GM18951 (cell line): ENCODE results near the gene PI16.

Experiments used
- POLR2A ChIP-seq: IDR thresholded peaks from 4 replicates; pipeline ENCODE4 v1.6.1; 2011; ENCODE audit warnings: mild to moderate bottlenecking; ENCODE audit not compliant: insufficient read length, insufficient read depth; ENCODE audit errors: extremely low read depth
- in situ Hi-C: fragments of 300-500 bp; cut with MboI; formaldehyde crosslinking; loops from one replicate; pipeline ENCODE4 v1.12.0; 2022; ENCODE audit warnings: low sequenced_read_pairs, mixed read lengths, inconsistent platforms; ENCODE audit not compliant: unreplicated experiment

The PI16 gene

GRCh38 chr6:36920546-36920945 lies 34.0 kb upstream of the PI16 start:
- in situ Hi-C loops = no loop called here
- TF ChIP-seq POLR2A = no peak

GRCh38 chr6:36924131-36924530 lies 30.4 kb upstream of the PI16 start:
- TF ChIP-seq POLR2A = no peak
- in situ Hi-C loops = no loop called here

GRCh38 chr6:36924778-36925374 lies 29.7 kb upstream of the PI16 start:
- TF ChIP-seq POLR2A = no peak
- in situ Hi-C loops = no loop called here

- in situ Hi-C loops = no loop called here
Observed at GRCh38 chr6:36925809-36926208, 28.7 kb upstream of the PI16 start.

GRCh38 chr6:36926708-36927513 lies 27.6 kb upstream of the PI16 start:
- TF ChIP-seq POLR2A = no peak
- in situ Hi-C loops = no loop called here

More at GRCh38 chr6:36925809-36926208, 28.7 kb upstream of the PI16 start:
- no peak for TF ChIP-seq POLR2A

- no peak for TF ChIP-seq POLR2A
- in situ Hi-C loops = no loop called here
Observed at GRCh38 chr6:36927691-36928546, 26.6 kb upstream of the PI16 start.

- in situ Hi-C loops = no loop called here
- TF ChIP-seq POLR2A = no peak
Observed at GRCh38 chr6:36928547-36928918, 26.0 kb upstream of the PI16 start.

- in situ Hi-C loops = no loop called here
- no peak for TF ChIP-seq POLR2A
Observed at GRCh38 chr6:36929152-36929551, 25.4 kb upstream of the PI16 start.

- in situ Hi-C loops = no loop called here
- TF ChIP-seq POLR2A = no peak
Observed at GRCh38 chr6:36929607-36930006, 24.9 kb upstream of the PI16 start.

- TF ChIP-seq POLR2A = no peak
- in situ Hi-C loops = no loop called here
Observed at GRCh38 chr6:36930483-36930882, 24.1 kb upstream of the PI16 start.

GRCh38 chr6:36933102-36933501 lies 21.4 kb upstream of the PI16 start:
- no peak for TF ChIP-seq POLR2A
- in situ Hi-C loops = no loop called here

- in situ Hi-C loops = no loop called here
Observed at GRCh38 chr6:36933519-36933918, 21.0 kb upstream of the PI16 start.

GRCh38 chr6:36934901-36935300 lies 19.6 kb upstream of the PI16 start:
- no peak for TF ChIP-seq POLR2A
- in situ Hi-C loops = no loop called here

More at GRCh38 chr6:36933519-36933918, 21.0 kb upstream of the PI16 start:
- TF ChIP-seq POLR2A = no peak

- in situ Hi-C loops = no loop called here
- TF ChIP-seq POLR2A = no peak
Observed at GRCh38 chr6:36936824-36937223, 17.7 kb upstream of the PI16 start.

- TF ChIP-seq POLR2A = no peak
- in situ Hi-C loops = no loop called here
Observed at GRCh38 chr6:36937896-36938295, 16.6 kb upstream of the PI16 start.
